Measurements from ENCODE around the gene SKAP1.
"Not testable (repeated sequence)": the region's sequence is repeated elsewhere in the genome, so short reads cannot be mapped to it uniquely, and the experiment has no call there.

The SKAP1 gene

DNA sequence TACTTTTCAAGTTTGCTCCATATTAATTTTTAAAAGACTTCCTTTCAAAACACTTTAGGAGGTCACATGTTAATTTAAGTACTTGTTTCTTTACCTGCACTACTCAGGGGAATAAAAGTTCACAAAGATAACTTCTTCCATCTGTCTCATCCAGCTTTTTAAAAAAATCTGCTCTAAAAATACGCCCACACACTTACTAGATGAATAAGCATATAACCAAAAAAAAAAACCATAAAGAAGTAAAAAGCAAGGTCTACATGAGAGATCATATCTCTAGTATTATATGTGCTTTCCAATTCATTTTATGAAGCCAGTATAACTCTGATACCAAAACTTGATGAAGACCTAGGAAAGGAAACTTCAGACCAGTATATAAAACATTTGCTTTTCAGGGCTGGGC, 17.2 kb downstream of the SKAP1 start:
- DNase-seq (ENCODE audit: low read depth) = no peak
- TF ChIP-seq, protein P1, sequence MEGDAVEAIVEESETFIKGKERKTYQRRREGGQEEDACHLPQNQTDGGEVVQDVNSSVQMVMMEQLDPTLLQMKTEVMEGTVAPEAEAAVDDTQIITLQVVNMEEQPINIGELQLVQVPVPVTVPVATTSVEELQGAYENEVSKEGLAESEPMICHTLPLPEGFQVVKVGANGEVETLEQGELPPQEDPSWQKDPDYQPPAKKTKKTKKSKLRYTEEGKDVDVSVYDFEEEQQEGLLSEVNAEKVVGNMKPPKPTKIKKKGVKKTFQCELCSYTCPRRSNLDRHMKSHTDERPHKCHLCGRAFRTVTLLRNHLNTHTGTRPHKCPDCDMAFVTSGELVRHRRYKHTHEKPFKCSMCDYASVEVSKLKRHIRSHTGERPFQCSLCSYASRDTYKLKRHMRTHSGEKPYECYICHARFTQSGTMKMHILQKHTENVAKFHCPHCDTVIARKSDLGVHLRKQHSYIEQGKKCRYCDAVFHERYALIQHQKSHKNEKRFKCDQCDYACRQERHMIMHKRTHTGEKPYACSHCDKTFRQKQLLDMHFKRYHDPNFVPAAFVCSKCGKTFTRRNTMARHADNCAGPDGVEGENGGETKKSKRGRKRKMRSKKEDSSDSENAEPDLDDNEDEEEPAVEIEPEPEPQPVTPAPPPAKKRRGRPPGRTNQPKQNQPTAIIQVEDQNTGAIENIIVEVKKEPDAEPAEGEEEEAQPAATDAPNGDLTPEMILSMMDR (IDR thresholded peaks at IDR 0.05; ENCODE audit: low read length, missing control alignments) = no peak
- H3K4me3 ChIP-seq (replicated peaks; ENCODE audit: low read depth, low read length) = no peak overlapping the region

GRCh38 chr17:48410821-48411220, 19.2 kb downstream of the SKAP1 start:
- not testable (repeated sequence) for DNase-seq (ENCODE audit: low read depth); H3K4me3 ChIP-seq (replicated peaks; ENCODE audit: low read depth, low read length)

DNA sequence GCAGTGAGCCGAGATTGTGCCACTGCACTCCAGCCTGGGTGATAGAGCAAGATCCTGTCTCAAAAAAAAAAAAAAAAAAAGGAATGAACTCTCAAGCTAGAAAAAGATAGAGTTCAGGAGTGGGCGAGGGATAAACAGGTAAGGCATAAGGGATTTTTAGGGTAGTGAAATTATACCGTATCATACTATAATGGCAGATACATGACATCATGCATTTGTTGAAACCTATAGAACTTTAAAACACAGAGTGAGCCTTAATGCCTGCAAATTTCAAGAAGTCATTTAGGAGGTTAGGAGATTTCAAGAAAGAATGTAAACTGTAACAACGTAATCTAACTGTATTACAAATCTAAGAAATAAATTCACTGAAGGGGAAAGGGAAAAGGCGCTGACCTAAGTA, 20.4 kb downstream of the SKAP1 start:
- TF ChIP-seq, protein P1 (IDR thresholded peaks at IDR 0.05; ENCODE audit: low read length, missing control alignments) = no peak
- H3K4me3 ChIP-seq (replicated peaks; ENCODE audit: low read depth, low read length) = no peak overlapping the region

DNA sequence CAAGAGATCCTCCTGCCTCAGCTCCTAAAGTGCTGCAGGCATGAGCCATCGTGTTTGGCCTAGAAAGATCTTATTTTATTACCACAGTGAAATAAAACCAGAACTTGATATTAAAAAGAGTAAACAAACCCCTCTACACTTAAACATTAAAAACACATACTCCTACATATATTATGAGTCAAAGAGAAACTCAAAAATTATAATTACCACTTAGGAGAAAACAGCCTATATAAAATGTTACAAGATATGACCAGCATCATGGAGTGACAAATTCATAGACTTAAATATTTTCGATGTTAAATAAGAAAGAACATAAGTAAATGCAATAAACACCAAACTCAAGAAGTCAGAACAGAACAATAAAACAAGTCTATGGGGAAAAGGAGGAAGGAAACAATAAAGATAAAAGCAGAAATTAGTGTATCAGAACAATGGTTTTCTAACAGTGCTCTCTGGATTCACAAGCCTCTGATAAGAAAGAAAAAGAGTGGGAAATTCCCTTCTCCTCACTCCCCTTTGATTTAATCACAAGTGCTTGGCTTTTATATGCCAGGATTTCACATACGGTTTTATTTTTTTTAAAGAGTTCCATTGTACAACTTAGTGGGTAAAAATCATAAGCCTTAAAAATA, 23.0 kb downstream of the SKAP1 start:
- H3K4me3 ChIP-seq (replicated peaks; ENCODE audit: low read depth, low read length) = no peak overlapping the region
- peak; percentile 55 for DNase-seq (ENCODE audit: low read depth)
- TF ChIP-seq, protein P1 (IDR thresholded peaks at IDR 0.05; ENCODE audit: low read length, missing control alignments) = no peak

More for the DNA sequence above, 20.4 kb downstream of the SKAP1 start:
- DNase-seq (ENCODE audit: low read depth) = no peak

DNA sequence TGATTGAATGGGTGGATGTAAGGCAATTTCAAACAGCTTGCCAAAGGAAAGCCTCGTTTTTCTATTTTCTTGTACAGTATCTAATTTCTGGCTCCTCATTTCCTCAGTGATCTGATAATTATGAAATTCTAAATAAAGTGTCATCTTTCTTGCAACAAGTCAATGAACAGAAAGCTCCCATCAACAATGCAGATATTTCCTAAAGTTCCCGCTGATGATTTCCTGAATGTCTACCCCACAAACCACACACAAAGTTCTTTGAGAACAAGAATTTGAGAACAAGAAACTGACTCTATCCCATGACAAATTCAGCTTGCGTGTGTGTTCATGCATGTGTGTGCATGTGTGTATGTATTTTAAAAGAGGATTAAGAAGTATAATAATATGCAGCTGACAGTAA, 35.2 kb downstream of the SKAP1 start:
- no peak for DNase-seq (ENCODE audit: low read depth)
- H3K4me3 ChIP-seq (replicated peaks; ENCODE audit: low read depth, low read length) = no peak overlapping the region
- TF ChIP-seq, protein P1 (IDR thresholded peaks at IDR 0.05; ENCODE audit: low read length, missing control alignments) = no peak

DNA sequence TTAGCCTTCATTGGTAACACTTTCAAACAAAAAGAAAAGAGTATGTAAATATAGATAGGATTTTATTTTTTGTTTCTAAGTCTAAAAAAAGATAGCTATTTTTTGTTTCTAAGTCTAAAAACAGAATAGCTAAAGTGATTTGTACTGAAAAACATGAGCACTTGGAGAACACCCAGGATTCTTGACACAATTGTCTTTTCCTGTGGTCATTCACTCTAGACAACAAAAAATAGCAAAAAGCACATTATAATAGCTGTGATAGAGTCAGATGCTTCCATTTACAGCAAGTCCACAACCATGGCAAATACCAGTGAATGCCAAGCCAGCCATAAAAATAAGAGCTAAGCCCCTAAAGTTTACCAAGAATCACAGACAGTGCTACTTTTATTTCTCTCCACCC, 36.7 kb downstream of the SKAP1 start:
- DNase-seq (ENCODE audit: low read depth) = no peak
- TF ChIP-seq, protein P1 (IDR thresholded peaks at IDR 0.05; ENCODE audit: low read length, missing control alignments) = no peak

GRCh38 chr17:48392857-48393256, 37.2 kb downstream of the SKAP1 start:
- no peak overlapping the region for H3K4me3 ChIP-seq (replicated peaks; ENCODE audit: low read depth, low read length)
- no peak for DNase-seq (ENCODE audit: low read depth)
- TF ChIP-seq, protein P1 (IDR thresholded peaks at IDR 0.05; ENCODE audit: low read length, missing control alignments) = no peak

More for the DNA sequence above, 36.7 kb downstream of the SKAP1 start:
- no peak overlapping the region for H3K4me3 ChIP-seq (replicated peaks; ENCODE audit: low read depth, low read length)

Data from fibroblast of pulmonary artery (primary cell).